NCI-H2081 treated with DMSO at 0.1 percent for 48 hours (cell line): Measurements from ENCODE around the gene ANK2.

ENCODE experiments used
- DNase-seq: peaks from one replicate; lab custom pipeline; 2025; lab: John Stamatoyannopoulos, UW

The ANK2 gene

GRCh38 chr4:113049421-113050370 is at the start of gene ANK2:
TSS of gene ANK2 (plus strand) at chr4:113049653. CDS start at chr4:113049729, 76 bp downstream.
- DNase-seq = peak; percentile 6

DNA sequence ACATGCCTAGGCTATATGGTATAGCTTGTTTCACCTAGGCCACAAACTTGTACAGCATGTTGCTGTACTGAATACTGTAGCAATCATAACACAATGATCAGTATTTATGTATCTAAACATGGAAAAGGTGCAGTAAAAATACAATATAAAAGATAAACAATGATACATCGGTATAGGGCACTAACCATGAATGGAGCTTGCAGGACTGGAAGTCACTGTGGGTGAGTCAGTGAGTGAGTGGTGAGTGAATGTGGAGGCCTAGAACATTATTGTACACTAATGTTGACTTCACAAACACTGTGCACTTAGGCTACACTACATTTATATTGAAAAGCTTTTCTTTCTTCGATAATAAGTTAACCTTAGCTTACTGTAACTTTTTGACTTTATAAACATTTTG is 45.6 kb upstream of the ANK2 start:
- no peak for DNase-seq

DNA sequence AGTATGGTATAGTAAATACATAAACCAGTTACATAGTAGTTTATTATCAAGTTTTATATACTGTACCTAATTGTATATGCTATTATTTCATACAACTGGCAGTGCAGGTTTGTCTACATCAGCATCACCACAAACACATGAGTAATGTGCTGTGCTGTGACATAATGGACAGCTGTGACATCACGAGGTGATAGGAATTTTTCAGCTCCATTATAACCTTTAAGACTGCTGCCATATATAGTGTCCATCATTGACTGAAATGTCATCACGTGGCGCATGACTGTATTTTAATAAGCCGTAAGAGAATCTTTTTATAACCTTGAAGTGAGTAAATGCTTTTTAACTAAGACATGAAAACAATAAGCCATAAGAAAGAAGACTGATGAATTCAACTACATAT is 44.8 kb upstream of the ANK2 start:
- no peak for DNase-seq

DNA sequence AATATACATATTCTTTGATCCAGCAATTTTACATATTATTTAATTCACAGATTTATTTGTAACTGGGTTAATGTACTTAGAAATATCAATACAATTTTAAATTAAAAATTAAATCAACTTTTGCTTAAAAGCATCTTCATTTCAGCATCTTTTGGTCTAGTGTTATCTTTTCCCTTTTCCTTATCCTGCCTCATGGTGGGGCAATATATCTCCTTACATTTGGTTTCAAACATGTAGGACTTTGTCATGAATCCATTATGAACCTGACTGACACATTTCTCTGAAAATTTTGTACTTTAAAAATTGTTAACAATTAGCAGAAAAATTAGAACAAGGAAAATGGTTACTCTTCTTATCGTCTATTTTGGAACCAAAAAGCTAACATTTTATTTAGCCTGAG is 42.8 kb upstream of the ANK2 start:
- no peak for DNase-seq

GRCh38 chr4:113007151-113007550 is 42.3 kb upstream of the ANK2 start:
- no peak for DNase-seq

DNA sequence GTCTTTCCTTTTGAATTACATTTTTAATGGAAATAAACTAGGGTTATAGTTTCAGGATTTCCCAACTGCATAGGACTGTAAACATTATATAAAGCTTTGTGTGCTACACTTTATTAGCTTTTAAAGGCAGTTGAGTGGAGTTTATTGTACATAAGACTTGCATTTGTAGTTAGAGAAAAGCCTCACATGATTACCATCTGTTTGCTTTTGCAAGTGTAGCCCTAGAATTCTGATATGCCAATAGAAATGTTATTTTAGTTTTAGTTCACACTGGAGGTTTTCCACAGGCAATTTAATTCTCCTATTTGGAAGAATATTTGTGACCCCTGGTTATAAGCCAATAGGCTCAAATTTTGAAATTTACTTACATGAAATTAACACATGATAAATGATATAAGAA is 41.3 kb upstream of the ANK2 start:
- no peak for DNase-seq

DNA sequence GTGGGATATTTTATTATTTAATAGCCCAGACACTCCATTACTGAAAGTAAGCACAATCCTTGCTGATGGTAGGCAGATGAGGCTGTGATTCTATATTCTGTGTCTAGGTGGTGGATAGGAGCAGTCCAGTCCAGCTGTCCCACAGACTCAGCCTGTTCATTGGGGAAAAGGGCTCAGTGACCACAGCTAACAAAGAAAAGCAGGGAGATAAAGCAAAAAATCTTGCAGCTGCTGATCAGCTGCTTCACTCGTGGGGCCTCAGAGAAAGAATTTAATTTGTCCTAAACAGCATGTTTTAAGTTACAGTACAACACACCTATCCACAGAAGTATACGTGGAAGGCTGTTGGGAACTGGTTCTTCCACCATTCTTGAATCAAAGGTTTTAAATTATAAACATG is 40.7 kb upstream of the ANK2 start:
- DNase-seq = no peak

GRCh38 chr4:113009461-113009860 is 40.0 kb upstream of the ANK2 start:
- no peak for DNase-seq

- DNase-seq = no peak
Observed at GRCh38 chr4:113012122-113012725, 37.2 kb upstream of the ANK2 start.

DNA sequence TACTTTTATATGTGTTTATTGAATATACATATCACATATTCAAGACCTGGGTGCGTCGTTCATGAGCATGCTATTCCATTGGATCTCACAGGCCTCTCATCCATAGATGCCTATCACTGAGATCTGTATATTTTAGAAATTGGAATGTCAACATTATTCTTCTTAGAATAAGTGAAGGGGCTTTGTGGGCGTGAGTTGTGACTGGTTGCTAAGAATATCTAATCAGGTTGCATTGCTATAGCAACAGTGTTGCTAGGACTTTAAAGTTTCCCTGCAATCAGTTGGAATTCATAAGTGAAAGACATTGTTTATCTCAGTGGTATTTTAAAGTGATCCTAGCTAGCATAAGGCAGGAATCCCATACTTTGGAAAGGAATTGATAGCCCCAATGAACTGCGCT is 36.7 kb upstream of the ANK2 start:
- no peak for DNase-seq

GRCh38 chr4:113013751-113014150 is 35.7 kb upstream of the ANK2 start:
- no peak for DNase-seq

- no peak for DNase-seq
Observed at GRCh38 chr4:113016377-113016776, 33.1 kb upstream of the ANK2 start.

DNA sequence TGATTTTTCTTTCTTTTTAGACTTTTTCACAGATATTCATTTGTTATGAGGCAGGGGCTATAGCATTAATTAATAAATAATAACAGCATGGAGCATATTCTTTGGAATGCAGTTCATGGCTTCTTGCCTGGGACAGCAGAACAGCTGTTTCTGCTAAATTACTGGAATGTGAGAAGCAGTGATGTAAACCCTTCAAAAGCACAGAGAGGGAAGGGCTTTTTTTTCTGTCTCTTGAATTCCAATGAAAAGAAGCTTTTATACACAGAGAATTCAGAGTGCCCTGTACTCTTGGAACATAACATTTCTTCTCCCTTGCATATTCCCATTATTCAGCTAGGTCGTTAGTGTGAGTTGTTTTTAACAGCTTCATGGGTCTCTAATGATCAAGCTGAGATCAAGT is 28.5 kb upstream of the ANK2 start:
- no peak for DNase-seq

GRCh38 chr4:113024388-113024787 is 25.1 kb upstream of the ANK2 start:
- no peak for DNase-seq

- DNase-seq = no peak
Observed at GRCh38 chr4:113025416-113025815, 24.0 kb upstream of the ANK2 start.

DNA sequence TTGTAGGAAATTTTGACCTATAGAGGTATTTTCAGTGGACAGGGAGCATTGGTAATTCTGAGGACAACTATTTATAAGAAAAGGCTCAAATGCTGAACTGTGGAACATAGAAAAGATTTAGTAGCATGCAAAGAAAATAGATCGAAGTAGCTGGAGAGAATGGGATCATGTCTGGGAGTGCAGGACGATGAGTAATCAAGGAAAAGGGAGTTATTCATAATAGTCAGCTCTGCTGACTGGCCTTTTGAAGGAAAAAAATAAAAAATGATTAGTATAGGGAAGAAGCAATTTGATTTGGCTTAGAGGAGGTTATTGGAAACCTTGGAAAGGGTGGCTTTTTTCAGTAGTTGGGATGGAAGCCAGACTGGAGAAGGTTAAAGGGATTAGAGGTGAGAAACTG is 22.9 kb upstream of the ANK2 start:
- no peak for DNase-seq

DNA sequence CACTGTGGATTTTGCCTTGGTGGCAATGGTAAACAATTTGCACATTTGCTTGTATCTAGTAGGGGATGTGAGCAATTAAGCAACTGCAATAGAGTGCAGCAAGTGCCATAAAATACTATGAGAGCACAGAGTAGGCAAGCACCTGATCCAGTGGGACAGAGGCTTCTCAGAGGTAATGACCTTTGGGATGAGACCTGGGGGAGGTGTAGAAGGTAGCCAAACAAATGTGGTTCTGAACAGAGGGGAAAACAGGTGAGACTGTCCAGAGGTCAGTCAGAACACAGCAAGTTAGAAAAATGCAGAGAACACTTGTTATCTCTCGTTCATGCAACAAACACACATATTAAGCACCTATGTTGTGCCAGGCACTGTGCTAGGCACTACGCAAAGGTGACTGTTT is 21.4 kb upstream of the ANK2 start:
- DNase-seq = no peak

DNA sequence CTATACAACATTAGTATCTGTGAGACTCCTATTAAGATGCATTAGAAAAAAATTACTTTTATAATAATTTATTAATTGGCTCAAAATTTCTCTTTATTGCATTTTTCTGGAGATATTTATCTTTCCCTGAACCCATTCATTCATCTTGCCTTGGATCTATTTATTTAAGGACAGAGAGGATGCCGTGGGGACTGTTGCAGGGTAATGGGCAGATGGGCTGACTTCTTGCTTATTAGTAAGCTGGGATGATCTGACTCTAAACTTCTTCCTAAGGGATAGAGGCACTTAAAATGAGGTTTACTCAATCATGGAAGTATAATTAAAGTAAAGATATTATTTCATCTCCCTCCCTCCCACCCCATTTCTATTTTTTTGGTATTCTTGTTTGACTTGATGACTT is 18.2 kb upstream of the ANK2 start:
- no peak for DNase-seq

GRCh38 chr4:113040793-113041192 is 8.7 kb upstream of the ANK2 start:
- DNase-seq = no peak

- no peak for DNase-seq
Observed at GRCh38 chr4:113042502-113042901, 7.0 kb upstream of the ANK2 start.

GRCh38 chr4:113043591-113043990 is 5.9 kb upstream of the ANK2 start:
- no peak for DNase-seq

GRCh38 chr4:113050371-113050755 is 910 bp downstream of the ANK2 start:
- DNase-seq = no peak

DNA sequence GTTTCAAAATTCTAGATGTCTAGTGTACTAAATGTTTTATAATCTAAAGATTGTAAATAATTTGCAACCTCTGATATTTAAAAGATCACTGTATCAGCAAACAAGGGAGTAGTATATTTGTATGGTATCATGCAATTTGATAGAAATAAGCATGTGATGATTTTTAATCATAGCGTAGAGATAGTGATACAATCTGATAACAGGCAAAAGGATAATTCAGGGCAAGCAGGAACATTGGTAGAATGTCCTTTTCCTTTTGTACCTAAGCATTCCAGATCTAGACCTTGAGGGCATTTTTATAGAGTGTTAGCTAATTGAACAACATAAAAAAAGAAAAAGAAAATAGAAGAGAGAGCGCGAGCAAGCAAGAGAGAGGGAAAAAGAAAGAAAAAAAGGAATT is 1.4 kb downstream of the ANK2 start:
- DNase-seq = no peak

GRCh38 chr4:113051361-113051760 is 1.9 kb downstream of the ANK2 start:
- no peak for DNase-seq
